ENCODE results near the gene NFYB.

NFYB gene

GRCh38 chr12:104137902-104138796 lies at the start of gene NFYB:
Gene NFYB, minus strand, starts transcription at chr12:104138210. Its CDS starts 2,757 bp downstream, at chr12:104135453.
- DNase-seq: peak; percentile 95
- Histone ChIP-seq H3K27me3 (ENCODE audit: insufficient read depth, low read depth, severe bottlenecking) (no peaks in the 10 kb centered on the region), H3K27ac (peak within 1 kb of the TSS; percentile 96), H3K9me3 (ENCODE audit: severe bottlenecking) (no peaks in the 10 kb centered on the region), H3K4me3 (ENCODE audit: low read depth, low read length) (peak within 1 kb of the TSS; percentile 68), H3K36me3 (peaks cover 15% of the 10 kb centered on the region)
- TF ChIP-seq, protein P1, sequence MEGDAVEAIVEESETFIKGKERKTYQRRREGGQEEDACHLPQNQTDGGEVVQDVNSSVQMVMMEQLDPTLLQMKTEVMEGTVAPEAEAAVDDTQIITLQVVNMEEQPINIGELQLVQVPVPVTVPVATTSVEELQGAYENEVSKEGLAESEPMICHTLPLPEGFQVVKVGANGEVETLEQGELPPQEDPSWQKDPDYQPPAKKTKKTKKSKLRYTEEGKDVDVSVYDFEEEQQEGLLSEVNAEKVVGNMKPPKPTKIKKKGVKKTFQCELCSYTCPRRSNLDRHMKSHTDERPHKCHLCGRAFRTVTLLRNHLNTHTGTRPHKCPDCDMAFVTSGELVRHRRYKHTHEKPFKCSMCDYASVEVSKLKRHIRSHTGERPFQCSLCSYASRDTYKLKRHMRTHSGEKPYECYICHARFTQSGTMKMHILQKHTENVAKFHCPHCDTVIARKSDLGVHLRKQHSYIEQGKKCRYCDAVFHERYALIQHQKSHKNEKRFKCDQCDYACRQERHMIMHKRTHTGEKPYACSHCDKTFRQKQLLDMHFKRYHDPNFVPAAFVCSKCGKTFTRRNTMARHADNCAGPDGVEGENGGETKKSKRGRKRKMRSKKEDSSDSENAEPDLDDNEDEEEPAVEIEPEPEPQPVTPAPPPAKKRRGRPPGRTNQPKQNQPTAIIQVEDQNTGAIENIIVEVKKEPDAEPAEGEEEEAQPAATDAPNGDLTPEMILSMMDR (IDR thresholded peaks at IDR 0.05; ENCODE audit: low read depth, low read length): no peak

GRCh38 chr12:104187446-104188155 lies 49.6 kb upstream of the NFYB start:
- no peak overlapping the region for H3K4me3 ChIP-seq (ENCODE audit: low read depth, low read length)
- H3K27ac ChIP-seq: no peak overlapping the region
- TF ChIP-seq, protein P1 (IDR thresholded peaks at IDR 0.05; ENCODE audit: low read depth, low read length): no peak
- DNase-seq: no peak
- no peaks in the 10 kb centered on the region for H3K36me3 ChIP-seq
- H3K9me3 ChIP-seq (ENCODE audit: severe bottlenecking): peaks cover 5% of the 10 kb centered on the region
- H3K27me3 ChIP-seq (ENCODE audit: insufficient read depth, low read depth, severe bottlenecking): no peaks in the 10 kb centered on the region

DNA sequence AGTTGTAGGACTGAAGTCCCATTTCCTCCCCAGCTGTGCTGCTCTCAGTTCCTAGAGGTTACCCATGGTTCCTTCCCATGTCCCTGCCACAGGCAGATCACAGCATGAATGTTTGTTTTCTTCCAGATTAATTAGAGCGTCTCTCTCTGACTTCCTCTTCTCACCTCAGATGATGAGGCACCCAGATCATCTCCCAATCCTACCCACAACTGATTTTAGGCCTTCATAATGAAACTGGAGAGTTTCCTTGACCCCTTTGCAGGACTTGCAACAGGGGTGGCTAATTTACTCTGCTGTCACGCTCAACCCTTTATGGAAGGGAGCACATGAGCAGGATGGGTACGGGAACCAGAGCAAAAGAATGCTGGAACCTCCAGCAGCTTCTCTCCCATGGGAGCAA lies 45.4 kb upstream of the NFYB start:
- H3K9me3 ChIP-seq (ENCODE audit: severe bottlenecking): peaks cover 5% of the 10 kb centered on the region
- no peak overlapping the region for H3K4me3 ChIP-seq (ENCODE audit: low read depth, low read length)
- H3K27me3 ChIP-seq (ENCODE audit: insufficient read depth, low read depth, severe bottlenecking): no peaks in the 10 kb centered on the region
- TF ChIP-seq, protein P1 (IDR thresholded peaks at IDR 0.05; ENCODE audit: low read depth, low read length): no peak
- no peak overlapping the region for H3K27ac ChIP-seq
- no peak for DNase-seq
- no peaks in the 10 kb centered on the region for H3K36me3 ChIP-seq

GRCh38 chr12:104182621-104183378 lies 44.8 kb upstream of the NFYB start:
- TF ChIP-seq, protein P1 (IDR thresholded peaks at IDR 0.05; ENCODE audit: low read depth, low read length): no peak

DNA sequence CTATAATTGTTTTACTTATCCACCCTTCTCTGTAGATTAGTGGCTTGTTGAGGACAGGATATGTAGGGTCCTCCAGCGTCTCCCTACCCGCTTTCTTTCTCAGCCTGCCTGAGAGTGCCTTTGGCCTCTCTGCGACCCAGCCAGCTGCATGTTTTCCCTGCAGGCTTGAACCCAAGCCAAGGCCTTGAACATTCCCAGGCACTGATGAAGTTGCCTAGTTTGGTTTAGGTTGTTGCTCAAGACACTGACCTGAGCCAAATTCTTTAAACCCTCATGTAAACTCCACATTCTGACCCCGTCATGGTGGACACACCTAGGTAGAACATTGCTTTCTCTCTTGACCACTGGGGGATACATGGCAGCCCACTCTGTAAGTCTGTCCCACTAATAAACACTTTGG lies 44.1 kb upstream of the NFYB start:
- Histone ChIP-seq H3K27me3 (ENCODE audit: insufficient read depth, low read depth, severe bottlenecking) (no peaks in the 10 kb centered on the region), H3K27ac (no peak overlapping the region), H3K4me3 (ENCODE audit: low read depth, low read length) (no peak overlapping the region), H3K36me3 (no peaks in the 10 kb centered on the region), H3K9me3 (ENCODE audit: severe bottlenecking) (peaks cover 5% of the 10 kb centered on the region)
- DNase-seq: no peak
- TF ChIP-seq, protein P1 (IDR thresholded peaks at IDR 0.05; ENCODE audit: low read depth, low read length): no peak

More at GRCh38 chr12:104182621-104183378, 44.8 kb upstream of the NFYB start:
- Histone ChIP-seq H3K36me3 (no peaks in the 10 kb centered on the region), H3K27ac (no peak overlapping the region), H3K4me3 (ENCODE audit: low read depth, low read length) (no peak overlapping the region), H3K9me3 (ENCODE audit: severe bottlenecking) (peaks cover 5% of the 10 kb centered on the region), H3K27me3 (ENCODE audit: insufficient read depth, low read depth, severe bottlenecking) (no peaks in the 10 kb centered on the region)
- no peak for DNase-seq

Measured in WERI-Rb-1 (cell line).